Measurements from ENCODE around the gene PARD3B.

Gene PARD3B

GRCh38 chr2:204657024-204657423 is 111.7 kb downstream of the PARD3B start:
- no peak for DNase-seq (ENCODE audit: low spot score)

- DNase-seq (ENCODE audit: low spot score), result no peak
Observed at GRCh38 chr2:204662956-204663355, 117.7 kb downstream of the PARD3B start.

GRCh38 chr2:204663816-204664425 is 118.6 kb downstream of the PARD3B start:
- DNase-seq (ENCODE audit: low spot score), result no peak

DNA sequence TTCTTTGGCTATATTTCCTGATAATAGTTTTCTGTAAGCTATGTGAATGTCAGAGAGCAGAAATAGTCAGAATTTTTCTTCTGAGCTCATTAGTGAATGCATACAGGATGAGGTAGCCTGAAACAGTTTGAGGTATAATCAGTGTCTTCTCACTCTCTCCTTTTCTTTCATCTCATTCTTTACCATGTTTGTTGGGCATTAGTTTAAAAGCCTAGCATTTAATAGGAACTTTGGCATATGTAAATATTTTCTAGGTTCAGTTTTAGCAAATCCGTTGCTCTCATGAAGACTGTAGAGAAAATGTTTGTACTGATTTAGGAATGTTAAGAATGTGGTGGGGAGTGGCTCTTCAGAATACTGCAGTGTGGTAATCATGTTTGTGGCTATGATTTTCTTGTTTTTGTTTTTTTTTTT is 119.4 kb downstream of the PARD3B start:
- DNase-seq (ENCODE audit: low spot score), result no peak

GRCh38 chr2:204665207-204665606 is 119.9 kb downstream of the PARD3B start:
- DNase-seq (ENCODE audit: low spot score), result no peak

- no peak for DNase-seq (ENCODE audit: low spot score)
Observed at GRCh38 chr2:204665771-204666170, 120.5 kb downstream of the PARD3B start.

DNA sequence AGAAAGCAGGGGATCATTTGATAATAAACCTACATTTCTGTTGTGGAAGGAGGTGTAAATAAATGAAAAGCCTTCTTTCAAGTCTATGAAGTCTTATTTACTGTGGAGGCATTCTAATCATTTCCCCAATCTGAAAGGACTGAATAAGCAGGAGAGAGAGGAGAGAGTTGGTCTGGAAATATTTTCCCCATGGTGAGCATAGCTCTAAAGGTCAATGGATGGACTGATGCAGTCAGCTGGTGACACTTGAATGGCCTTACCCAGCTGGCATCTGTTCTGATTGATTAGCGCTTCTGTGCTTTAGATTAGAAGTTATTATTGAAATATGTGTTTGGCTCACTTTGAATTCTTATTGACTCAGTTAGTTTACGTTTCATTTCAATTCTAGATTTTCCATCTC is 122.7 kb downstream of the PARD3B start:
- no peak for DNase-seq (ENCODE audit: low spot score)

GRCh38 chr2:204669382-204669781 is 124.1 kb downstream of the PARD3B start:
- DNase-seq (ENCODE audit: low spot score), result no peak

DNA sequence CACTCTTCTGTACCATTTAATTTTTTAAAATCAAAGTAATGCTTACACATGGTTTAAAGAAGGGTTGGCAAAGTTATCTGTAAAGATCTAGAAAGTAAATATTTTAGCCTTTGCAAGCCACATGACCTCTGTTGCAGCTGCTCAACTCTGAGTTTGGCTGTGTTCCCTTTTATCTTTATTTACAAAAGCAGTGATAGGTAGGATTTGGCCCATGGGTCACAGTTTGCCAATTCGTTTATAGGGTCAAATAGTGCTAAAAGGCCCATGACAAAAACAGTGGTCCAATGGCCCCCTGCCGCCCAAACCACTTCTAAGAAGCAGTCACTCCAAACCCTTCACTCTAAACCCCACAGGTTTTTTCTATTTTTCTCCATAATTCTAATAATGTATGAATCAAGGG is 124.8 kb downstream of the PARD3B start:
- DNase-seq (ENCODE audit: low spot score), result no peak

GRCh38 chr2:204670756-204671155 is 125.5 kb downstream of the PARD3B start:
- DNase-seq (ENCODE audit: low spot score), result no peak

GRCh38 chr2:204672772-204673171 is 127.5 kb downstream of the PARD3B start:
- DNase-seq (ENCODE audit: low spot score), result no peak

DNA sequence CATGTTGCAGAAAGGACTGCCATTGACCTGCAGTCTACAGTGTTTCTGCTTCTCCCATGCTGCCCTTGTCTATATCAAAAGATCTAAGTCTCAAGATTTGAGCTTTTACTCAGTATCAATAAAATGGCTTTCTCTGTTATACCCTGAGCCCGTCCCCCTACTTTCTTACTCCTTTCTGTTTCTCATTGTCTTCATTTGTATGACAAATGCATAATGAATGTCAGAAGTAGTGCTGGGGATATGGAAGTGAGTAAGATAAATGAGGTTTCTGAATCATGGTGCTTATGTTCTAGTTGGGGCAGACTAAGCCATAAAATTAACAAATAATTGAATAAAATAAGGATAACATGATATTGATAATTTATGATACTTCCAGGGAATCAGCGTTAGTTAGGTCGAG is 128.6 kb downstream of the PARD3B start:
- DNase-seq (ENCODE audit: low spot score), result no peak

DNA sequence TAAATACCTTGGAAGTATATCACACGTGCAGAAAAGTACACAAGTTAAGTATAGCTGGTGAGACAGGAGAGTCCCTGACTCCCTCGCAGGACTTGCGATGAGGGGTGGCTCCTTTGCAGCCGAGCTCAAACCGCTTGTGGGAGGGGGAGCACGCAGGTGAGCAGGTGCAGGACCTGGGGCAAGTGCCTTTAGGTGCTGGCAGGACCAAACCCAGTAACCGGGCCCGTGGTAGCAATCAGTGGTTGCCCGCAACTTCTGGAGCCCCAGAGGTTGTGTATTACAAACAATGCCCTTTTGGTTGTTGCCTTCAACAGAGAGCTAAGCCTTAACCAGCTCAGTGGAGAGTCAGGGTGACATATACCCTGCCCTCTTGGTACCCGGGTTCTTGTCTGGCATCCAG is 132.8 kb downstream of the PARD3B start:
- no peak for DNase-seq (ENCODE audit: low spot score)

GRCh38 chr2:204680576-204680975 is 135.3 kb downstream of the PARD3B start:
- DNase-seq (ENCODE audit: low spot score), result no peak

GRCh38 chr2:204681412-204681811 is 136.1 kb downstream of the PARD3B start:
- no peak for DNase-seq (ENCODE audit: low spot score)

DNA sequence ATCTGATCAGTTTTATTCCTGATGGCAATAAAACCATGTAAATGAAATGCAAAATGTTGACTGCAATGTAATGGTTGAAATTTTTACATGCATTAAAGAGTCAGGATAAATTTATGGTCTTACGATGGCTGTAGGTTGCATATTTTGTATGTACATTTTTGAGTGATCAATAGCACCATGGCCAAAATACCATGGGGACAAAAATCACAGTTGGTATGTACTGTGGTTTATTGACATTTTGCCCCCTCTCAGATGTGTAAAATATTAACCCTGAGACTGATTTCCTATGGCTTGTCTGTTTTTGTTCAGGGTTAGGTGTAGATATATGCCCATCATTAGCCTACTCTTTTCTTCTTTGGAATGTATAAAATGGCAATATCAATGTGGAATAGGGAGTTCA is 138.1 kb downstream of the PARD3B start:
- DNase-seq (ENCODE audit: low spot score), result no peak

GRCh38 chr2:204686406-204686805 is 141.1 kb downstream of the PARD3B start:
- DNase-seq (ENCODE audit: low spot score), result no peak

GRCh38 chr2:204687776-204688175 is 142.5 kb downstream of the PARD3B start:
- DNase-seq (ENCODE audit: low spot score), result no peak

DNA sequence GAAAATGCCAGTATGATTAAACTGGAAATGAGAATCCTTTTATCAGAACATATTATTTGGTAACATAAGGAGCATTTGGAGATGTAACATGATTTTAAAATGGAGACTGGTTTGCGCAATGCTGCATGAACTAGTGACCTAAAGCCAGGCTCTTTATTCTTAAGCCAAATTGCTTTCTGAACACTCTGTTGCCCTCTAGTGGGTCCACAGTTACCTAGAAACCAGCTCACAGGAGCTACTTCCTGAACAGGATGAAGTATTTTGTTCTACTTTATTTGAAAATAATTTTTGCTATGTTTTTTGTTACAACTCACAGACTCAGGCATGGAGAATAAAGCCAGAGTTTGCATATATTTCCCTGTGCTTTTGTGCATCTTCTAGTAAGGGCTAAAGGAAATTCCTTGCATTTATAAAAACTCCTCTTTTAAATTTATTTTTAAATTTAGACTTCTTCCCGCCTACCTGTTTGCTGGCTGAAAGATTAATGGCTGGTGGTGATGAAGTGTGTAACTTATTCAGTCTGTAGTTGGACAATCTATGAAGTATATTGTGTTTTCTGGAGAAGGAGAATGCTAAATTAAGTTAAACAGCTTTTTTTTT is 146.7 kb downstream of the PARD3B start:
- peak; percentile 75 for DNase-seq (ENCODE audit: low spot score)

GRCh38 chr2:204692790-204693189 is 147.5 kb downstream of the PARD3B start:
- DNase-seq (ENCODE audit: low spot score), result no peak

DNA sequence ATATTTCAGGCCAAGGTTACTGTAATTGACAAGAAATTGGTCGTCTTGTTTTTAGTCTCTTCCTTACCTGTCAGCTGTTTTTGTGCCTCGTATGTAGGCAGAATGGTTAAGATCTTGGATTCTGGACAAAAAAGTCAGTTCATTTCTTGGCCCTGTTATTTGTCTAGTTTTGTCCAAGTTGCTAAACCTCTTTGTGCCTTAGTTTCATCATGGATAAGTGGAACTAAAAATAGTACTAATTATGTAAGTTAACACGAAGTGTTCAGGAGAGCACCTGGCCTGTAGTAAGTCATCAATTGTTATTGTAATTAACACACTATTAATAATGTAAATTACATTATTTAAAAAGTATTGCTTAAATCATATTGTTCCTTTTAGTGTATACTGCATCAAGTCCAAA is 148.0 kb downstream of the PARD3B start:
- no peak for DNase-seq (ENCODE audit: low spot score)

- no peak for DNase-seq (ENCODE audit: low spot score)
Observed at GRCh38 chr2:204695506-204695905, 150.2 kb downstream of the PARD3B start.

GRCh38 chr2:204696124-204696523 is 150.8 kb downstream of the PARD3B start:
- no peak for DNase-seq (ENCODE audit: low spot score)

- no peak for DNase-seq (ENCODE audit: low spot score)
Observed at GRCh38 chr2:204705243-204705932, 160.1 kb downstream of the PARD3B start.

Measured in Ammon's horn (tissue), 1 donor.